ENCODE data around the gene TEAD4.

The TEAD4 gene

DNA sequence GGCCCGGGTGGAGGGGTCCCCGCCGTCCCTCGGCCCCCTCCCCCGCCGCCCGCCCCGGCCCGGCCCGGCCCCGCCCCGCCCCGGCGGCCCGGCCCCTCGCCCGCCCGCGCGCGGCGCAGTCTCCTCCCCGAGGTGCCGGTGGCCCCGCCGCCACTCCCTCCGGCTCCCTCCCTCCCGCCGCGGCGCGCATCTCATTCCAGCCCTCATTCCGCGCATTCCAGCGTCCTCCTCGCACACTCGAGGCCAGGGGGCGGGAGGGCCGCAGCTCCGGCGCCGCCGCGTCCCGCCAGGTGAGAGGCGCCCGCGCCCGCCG is at the start of gene TEAD4:
TEAD4 (plus strand) TSS at position 206 of the 313 bp plus-strand sequence.
- DNase-seq (ENCODE audit: extremely low read depth, low read depth) = peak; percentile 34
- TF ChIP-seq, protein P1, sequence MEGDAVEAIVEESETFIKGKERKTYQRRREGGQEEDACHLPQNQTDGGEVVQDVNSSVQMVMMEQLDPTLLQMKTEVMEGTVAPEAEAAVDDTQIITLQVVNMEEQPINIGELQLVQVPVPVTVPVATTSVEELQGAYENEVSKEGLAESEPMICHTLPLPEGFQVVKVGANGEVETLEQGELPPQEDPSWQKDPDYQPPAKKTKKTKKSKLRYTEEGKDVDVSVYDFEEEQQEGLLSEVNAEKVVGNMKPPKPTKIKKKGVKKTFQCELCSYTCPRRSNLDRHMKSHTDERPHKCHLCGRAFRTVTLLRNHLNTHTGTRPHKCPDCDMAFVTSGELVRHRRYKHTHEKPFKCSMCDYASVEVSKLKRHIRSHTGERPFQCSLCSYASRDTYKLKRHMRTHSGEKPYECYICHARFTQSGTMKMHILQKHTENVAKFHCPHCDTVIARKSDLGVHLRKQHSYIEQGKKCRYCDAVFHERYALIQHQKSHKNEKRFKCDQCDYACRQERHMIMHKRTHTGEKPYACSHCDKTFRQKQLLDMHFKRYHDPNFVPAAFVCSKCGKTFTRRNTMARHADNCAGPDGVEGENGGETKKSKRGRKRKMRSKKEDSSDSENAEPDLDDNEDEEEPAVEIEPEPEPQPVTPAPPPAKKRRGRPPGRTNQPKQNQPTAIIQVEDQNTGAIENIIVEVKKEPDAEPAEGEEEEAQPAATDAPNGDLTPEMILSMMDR (IDR thresholded peaks at IDR 0.05; ENCODE audit: low read depth, low read length) = no peak

DNA sequence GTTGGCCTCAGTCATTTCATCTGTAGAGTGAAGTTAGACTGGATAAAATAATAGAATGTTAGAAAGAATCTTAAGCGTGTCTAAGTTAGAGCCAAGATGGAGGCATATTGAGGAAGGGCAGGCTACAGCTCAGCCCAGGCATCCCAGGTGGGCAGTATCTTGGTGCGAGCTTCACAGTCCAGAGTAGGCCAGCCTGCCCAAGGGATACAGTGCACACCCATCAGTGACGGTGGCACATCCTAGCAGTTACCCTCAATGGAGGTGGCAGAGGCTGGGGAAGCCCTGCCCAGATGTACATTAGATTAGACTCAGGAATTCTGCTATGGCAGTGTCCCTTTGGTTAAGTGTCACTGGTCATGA is 47.0 kb upstream of the TEAD4 start:
- DNase-seq (ENCODE audit: extremely low read depth, low read depth) = no peak
- TF ChIP-seq, protein P1 (IDR thresholded peaks at IDR 0.05; ENCODE audit: low read depth, low read length) = no peak

DNA sequence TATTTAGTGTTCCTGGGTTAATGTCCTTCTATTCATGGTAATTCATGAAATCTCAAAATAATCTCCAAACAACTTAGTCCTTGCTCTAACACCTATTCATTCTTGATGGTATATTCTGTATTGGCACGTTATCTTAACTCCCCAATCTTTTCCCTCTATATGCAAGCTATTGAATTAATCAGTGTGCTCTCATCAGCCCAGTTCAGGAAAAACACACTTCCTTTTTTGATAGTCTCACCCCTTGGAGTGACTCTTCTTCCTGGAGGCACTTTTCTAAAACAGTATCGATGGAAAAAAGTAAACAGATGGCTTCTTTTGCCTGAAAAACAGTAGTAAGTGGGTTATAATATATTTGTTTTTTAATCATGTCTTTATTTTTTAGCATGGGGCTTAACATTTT is 39.9 kb upstream of the TEAD4 start:
- no peak for DNase-seq (ENCODE audit: extremely low read depth, low read depth)
- TF ChIP-seq, protein P1 (IDR thresholded peaks at IDR 0.05; ENCODE audit: low read depth, low read length) = no peak

DNA sequence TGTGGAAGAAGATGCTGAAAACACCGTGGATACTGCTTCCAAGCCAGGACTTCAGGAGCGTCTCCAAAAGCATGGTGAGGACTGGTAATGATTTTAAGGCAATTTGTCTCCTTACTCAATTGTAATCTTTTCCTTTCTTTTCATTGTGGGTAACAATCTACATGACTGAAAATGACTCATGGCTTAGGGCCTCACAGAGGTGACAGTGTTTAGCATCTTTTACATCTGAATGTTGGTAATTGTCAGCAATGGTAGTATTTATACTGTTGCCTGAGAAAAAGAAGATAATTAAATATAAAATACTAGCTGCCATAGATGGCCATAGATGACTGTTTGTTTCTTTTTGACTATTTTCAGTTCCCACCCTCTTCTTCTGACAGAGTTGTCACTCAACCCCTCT is 36.9 kb upstream of the TEAD4 start:
- TF ChIP-seq, protein P1 (IDR thresholded peaks at IDR 0.05; ENCODE audit: low read depth, low read length) = no peak
- no peak for DNase-seq (ENCODE audit: extremely low read depth, low read depth)

DNA sequence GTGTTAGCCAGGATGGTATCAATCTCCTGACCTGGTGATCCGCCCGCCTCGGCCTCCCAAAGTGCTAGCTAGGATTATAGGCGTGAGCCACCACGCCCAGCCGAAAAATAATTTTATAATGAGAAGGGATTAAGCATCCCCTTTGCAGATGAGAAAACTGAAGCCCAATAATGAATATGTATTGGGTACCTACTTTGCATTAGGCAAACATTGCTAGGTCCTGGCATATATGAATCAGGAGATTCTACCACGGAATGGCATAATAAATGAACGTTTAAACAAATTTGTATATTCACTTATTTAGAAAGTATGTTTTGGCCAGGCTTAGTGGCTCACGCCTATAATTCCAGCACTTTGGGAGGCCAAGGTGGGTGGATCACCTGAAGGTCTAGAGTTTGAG is 36.1 kb upstream of the TEAD4 start:
- TF ChIP-seq, protein P1 (IDR thresholded peaks at IDR 0.05; ENCODE audit: low read depth, low read length) = no peak
- no peak for DNase-seq (ENCODE audit: extremely low read depth, low read depth)

DNA sequence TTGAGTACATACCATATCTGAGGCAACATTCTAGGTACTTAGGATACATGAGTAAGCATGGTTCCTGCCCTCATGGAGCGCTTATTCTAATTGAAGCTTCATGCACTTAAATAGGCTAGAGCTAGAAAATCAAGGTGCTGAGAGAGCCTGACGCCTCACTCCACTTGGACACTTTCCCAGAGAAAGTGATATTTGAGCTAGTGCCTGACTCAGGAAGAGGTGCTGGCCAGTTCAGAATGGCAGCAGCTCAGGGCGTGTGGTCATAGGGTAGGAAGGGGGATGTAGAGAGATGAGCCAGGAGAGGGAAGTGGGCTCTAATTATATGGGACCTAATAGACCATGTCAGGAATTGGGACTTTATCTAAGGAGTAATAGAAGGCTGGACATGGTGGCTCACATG is 35.2 kb upstream of the TEAD4 start:
- TF ChIP-seq, protein P1 (IDR thresholded peaks at IDR 0.05; ENCODE audit: low read depth, low read length) = no peak
- DNase-seq (ENCODE audit: extremely low read depth, low read depth) = peak; percentile 4

DNA sequence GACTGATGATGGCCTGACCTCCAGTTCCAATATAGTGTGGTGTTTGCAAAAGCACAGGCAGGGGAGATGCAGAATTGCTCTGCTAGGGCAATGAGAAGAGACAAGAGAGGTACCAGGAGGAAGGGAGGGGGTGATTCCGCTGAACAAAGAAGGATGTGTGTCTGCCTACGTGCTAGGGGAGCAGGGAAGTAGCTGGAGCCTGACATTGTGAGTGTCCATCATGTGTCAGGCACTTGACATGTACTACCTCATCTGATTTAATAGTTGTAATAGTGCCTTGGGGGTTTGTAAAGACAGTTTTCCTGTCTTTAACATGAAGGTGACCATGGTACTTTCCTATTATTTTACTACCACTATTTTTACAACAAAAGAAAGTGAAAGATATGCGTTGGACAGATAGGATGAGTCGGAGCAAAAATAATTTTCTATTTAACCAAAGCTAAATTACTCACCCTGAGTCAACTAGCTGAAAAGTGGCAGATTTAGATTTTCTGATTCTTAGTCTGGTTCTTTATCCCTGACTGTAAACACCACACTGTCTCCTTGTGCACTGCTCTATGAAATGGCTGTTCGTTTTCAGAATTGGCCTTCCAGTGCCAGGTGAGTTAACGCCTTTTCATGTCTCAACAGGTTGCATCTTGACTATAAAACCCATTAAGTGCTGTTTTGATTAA is 33.7 kb upstream of the TEAD4 start:
- DNase-seq (ENCODE audit: extremely low read depth, low read depth) = no peak
- TF ChIP-seq, protein P1 (IDR thresholded peaks at IDR 0.05; ENCODE audit: low read depth, low read length) = no peak

Measured in AG09319 (cell line).